ENCODE results near the gene SUSD2. TPM values are rescaled to one million over a fixed set of nuclear protein-coding genes. Genes with fewer than 3 reads are reported as not detected.

SUSD2 gene
- total RNA-seq, 1 donor from 2014 or later: 0.79 TPM

- TF ChIP-seq CTCF (IDR thresholded peaks at IDR 0.05; ENCODE audit: unreplicated experiment): no peak
Observed at GRCh38 chr22:24164243-24164642, 17.0 kb upstream of the SUSD2 start.

GRCh38 chr22:24164940-24165339 lies 16.3 kb upstream of the SUSD2 start:
- Mint-ChIP-seq H3K27ac (peak overlapping the region; percentile 20), H3K36me3 (ENCODE audit: insufficient read depth) (peaks cover 3% of the 10 kb centered on the region), H3K4me1 (ENCODE audit: low read depth) (no peaks in the 10 kb centered on the region), H3K27me3 (no peaks in the 10 kb centered on the region), H3K9me3 (ENCODE audit: low read depth) (no peaks in the 10 kb centered on the region), H3K4me3 (ENCODE audit: low read depth) (no peak overlapping the region)
- DNase-seq (ENCODE audit: low spot score, unreplicated experiment): no peak
- TF ChIP-seq CTCF (IDR thresholded peaks at IDR 0.05; ENCODE audit: unreplicated experiment): no peak

More at GRCh38 chr22:24164243-24164642, 17.0 kb upstream of the SUSD2 start:
- H3K27ac Mint-ChIP-seq: no peak overlapping the region
- H3K9me3 Mint-ChIP-seq (ENCODE audit: low read depth): no peaks in the 10 kb centered on the region
- peaks cover 3% of the 10 kb centered on the region for H3K36me3 Mint-ChIP-seq (ENCODE audit: insufficient read depth)
- no peaks in the 10 kb centered on the region for H3K27me3 Mint-ChIP-seq
- H3K4me3 Mint-ChIP-seq (ENCODE audit: low read depth): no peak overlapping the region
- H3K4me1 Mint-ChIP-seq (ENCODE audit: low read depth): no peaks in the 10 kb centered on the region
- DNase-seq (ENCODE audit: low spot score, unreplicated experiment): no peak

GRCh38 chr22:24165673-24166072 lies 15.6 kb upstream of the SUSD2 start:
- Mint-ChIP-seq H3K36me3 (ENCODE audit: insufficient read depth) (peaks cover 3% of the 10 kb centered on the region), H3K4me3 (ENCODE audit: low read depth) (no peak overlapping the region), H3K9me3 (ENCODE audit: low read depth) (no peaks in the 10 kb centered on the region), H3K27ac (no peak overlapping the region), H3K4me1 (ENCODE audit: low read depth) (no peaks in the 10 kb centered on the region), H3K27me3 (no peaks in the 10 kb centered on the region)
- no peak for DNase-seq (ENCODE audit: low spot score, unreplicated experiment)
- no peak for TF ChIP-seq CTCF (IDR thresholded peaks at IDR 0.05; ENCODE audit: unreplicated experiment)

GRCh38 chr22:24166811-24167210 lies 14.5 kb upstream of the SUSD2 start:
- Mint-ChIP-seq H3K27ac (no peak overlapping the region), H3K27me3 (no peaks in the 10 kb centered on the region), H3K4me3 (ENCODE audit: low read depth) (no peak overlapping the region), H3K9me3 (ENCODE audit: low read depth) (no peaks in the 10 kb centered on the region), H3K36me3 (ENCODE audit: insufficient read depth) (peaks cover 3% of the 10 kb centered on the region), H3K4me1 (ENCODE audit: low read depth) (no peaks in the 10 kb centered on the region)
- no peak for TF ChIP-seq CTCF (IDR thresholded peaks at IDR 0.05; ENCODE audit: unreplicated experiment)
- DNase-seq (ENCODE audit: low spot score, unreplicated experiment): no peak

GRCh38 chr22:24169439-24170058 lies 11.7 kb upstream of the SUSD2 start:
- Mint-ChIP-seq H3K4me1 (ENCODE audit: low read depth) (no peaks in the 10 kb centered on the region), H3K27me3 (no peaks in the 10 kb centered on the region), H3K27ac (no peak overlapping the region), H3K4me3 (ENCODE audit: low read depth) (no peak overlapping the region), H3K36me3 (ENCODE audit: insufficient read depth) (peaks cover 4% of the 10 kb centered on the region), H3K9me3 (ENCODE audit: low read depth) (no peaks in the 10 kb centered on the region)
- no peak for DNase-seq (ENCODE audit: low spot score, unreplicated experiment)
- no peak for TF ChIP-seq CTCF (IDR thresholded peaks at IDR 0.05; ENCODE audit: unreplicated experiment)

Measured in progenitor cell of endocrine pancreas (in vitro differentiated cells).